ENCODE results near the gene CTSF.
"Not testable (repeated sequence)": the region's sequence is repeated elsewhere in the genome, so short reads cannot be mapped to it uniquely, and the experiment has no call there.

The CTSF gene

GRCh38 chr11:66545701-66546367, 22.6 kb downstream of the CTSF start, which contains the start of gene ZDHHC24:
ZDHHC24 (minus strand) TSS chr11:66546048; CDS start chr11:66546003, 45 bp downstream.
- in situ Hi-C loops (cut with MboI; ENCODE audit: low sequenced_read_pairs): no loop called here
- peaks cover 12% of the 10 kb centered on the region for H3K36me3 ChIP-seq (replicated peaks)

DNA sequence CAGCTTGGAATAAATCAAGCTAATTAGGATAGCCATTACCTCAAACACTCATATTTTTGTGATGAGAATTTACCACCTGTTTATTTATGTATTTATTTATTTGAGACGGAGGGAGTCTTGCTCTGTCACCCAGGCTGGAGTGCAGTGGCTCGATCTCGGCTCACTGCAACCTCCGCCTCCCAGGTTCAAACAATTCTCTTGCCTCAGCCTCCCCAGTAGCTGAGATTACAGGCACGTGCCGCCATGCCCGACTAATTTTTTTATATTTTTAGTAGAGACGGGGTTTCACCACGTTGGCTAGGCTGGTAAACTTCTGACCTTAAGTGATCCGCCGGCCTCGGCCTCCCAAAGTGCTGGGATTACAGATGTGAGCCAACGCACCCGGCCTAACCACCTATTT, 23.5 kb downstream of the CTSF start:
- peak overlapping the region; percentile 63 for H3K4me3 ChIP-seq
- DNase-seq (ENCODE audit: low spot score in 2 of 2); in situ Hi-C loops (cut with MboI; ENCODE audit: low sequenced_read_pairs): not testable (repeated sequence)

More at GRCh38 chr11:66545701-66546367, 22.6 kb downstream of the CTSF start, which contains the start of gene ZDHHC24:
- Histone ChIP-seq H3K4me1 (peaks cover 12% of the 10 kb centered on the region), H3K4me3 (peak within 1 kb of the TSS; percentile 63), H3K27me3 (ENCODE audit: low read depth) (no peaks in the 10 kb centered on the region), H3K9me3 (no peaks in the 10 kb centered on the region)
- peak; percentile 87 to 97 for DNase-seq (ENCODE audit: low spot score in 2 of 2)

GRCh38 chr11:66543263-66544107, 24.9 kb downstream of the CTSF start:
- no peaks in the 10 kb centered on the region for H3K9me3 ChIP-seq
- H3K27me3 ChIP-seq (ENCODE audit: low read depth): no peaks in the 10 kb centered on the region
- peaks cover 16% of the 10 kb centered on the region for H3K36me3 ChIP-seq (replicated peaks)
- DNase-seq (ENCODE audit: low spot score in 2 of 2): peak; percentile 68 to 86
- H3K4me3 ChIP-seq: peak overlapping the region; percentile 16
- in situ Hi-C loops (cut with MboI; ENCODE audit: low sequenced_read_pairs): no loop called here
- peaks cover 12% of the 10 kb centered on the region for H3K4me1 ChIP-seq

More for the DNA sequence above, 23.5 kb downstream of the CTSF start:
- Histone ChIP-seq H3K36me3 (replicated peaks) (peaks cover 12% of the 10 kb centered on the region), H3K4me1 (peaks cover 12% of the 10 kb centered on the region)
- H3K27me3 ChIP-seq (ENCODE audit: low read depth); H3K9me3 ChIP-seq: not testable (repeated sequence)

DNA sequence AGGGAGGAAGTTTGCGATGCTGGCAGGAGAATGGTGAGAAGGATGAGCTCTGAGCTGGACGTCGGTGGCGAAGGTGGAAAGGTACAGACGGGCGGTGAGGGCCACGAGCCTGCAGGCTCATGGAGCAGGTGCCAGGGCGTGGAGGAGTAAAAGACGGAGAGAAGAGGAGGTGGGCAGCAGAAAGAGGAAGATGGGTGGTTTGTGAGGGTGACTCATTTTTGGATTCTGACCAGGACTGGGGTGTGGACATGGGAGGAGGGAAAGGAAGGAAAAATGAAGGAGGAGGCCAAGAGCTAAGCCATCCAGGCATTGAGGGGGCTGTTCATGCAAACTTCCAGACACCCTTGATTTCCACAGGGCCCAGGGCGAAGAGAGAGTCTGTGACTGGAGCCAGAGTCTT, 26.0 kb downstream of the CTSF start:
- H3K27me3 ChIP-seq (ENCODE audit: low read depth): no peaks in the 10 kb centered on the region
- H3K9me3 ChIP-seq: no peaks in the 10 kb centered on the region
- no peak for DNase-seq (ENCODE audit: low spot score in 2 of 2)
- in situ Hi-C loops (cut with MboI; ENCODE audit: low sequenced_read_pairs): no loop called here
- H3K4me3 ChIP-seq: no peak overlapping the region
- H3K4me1 ChIP-seq: peaks cover 12% of the 10 kb centered on the region
- H3K36me3 ChIP-seq (replicated peaks): peaks cover 16% of the 10 kb centered on the region

GRCh38 chr11:66541892-66542291, 26.5 kb downstream of the CTSF start:
- peaks cover 16% of the 10 kb centered on the region for H3K36me3 ChIP-seq (replicated peaks)
- in situ Hi-C loops (cut with MboI; ENCODE audit: low sequenced_read_pairs): no loop called here
- no peaks in the 10 kb centered on the region for H3K9me3 ChIP-seq
- DNase-seq (ENCODE audit: low spot score in 2 of 2): no peak
- H3K4me3 ChIP-seq: no peak overlapping the region
- H3K27me3 ChIP-seq (ENCODE audit: low read depth): no peaks in the 10 kb centered on the region
- peaks cover 12% of the 10 kb centered on the region for H3K4me1 ChIP-seq

GRCh38 chr11:66540598-66540997, 27.8 kb downstream of the CTSF start:
- H3K9me3 ChIP-seq; in situ Hi-C loops (cut with MboI; ENCODE audit: low sequenced_read_pairs); H3K4me3 ChIP-seq; DNase-seq (ENCODE audit: low spot score in 2 of 2); H3K27me3 ChIP-seq (ENCODE audit: low read depth): not testable (repeated sequence)
- Histone ChIP-seq H3K4me1 (peaks cover 12% of the 10 kb centered on the region), H3K36me3 (replicated peaks) (peaks cover 16% of the 10 kb centered on the region)

GRCh38 chr11:66539870-66540213, 28.6 kb downstream of the CTSF start:
- no peaks in the 10 kb centered on the region for H3K27me3 ChIP-seq (ENCODE audit: low read depth)
- H3K4me1 ChIP-seq: peaks cover 12% of the 10 kb centered on the region
- in situ Hi-C loops (cut with MboI; ENCODE audit: low sequenced_read_pairs): no loop called here
- no peak overlapping the region for H3K4me3 ChIP-seq
- DNase-seq (ENCODE audit: low spot score in 2 of 2): no peak
- peaks cover 16% of the 10 kb centered on the region for H3K36me3 ChIP-seq (replicated peaks)
- no peaks in the 10 kb centered on the region for H3K9me3 ChIP-seq

DNA sequence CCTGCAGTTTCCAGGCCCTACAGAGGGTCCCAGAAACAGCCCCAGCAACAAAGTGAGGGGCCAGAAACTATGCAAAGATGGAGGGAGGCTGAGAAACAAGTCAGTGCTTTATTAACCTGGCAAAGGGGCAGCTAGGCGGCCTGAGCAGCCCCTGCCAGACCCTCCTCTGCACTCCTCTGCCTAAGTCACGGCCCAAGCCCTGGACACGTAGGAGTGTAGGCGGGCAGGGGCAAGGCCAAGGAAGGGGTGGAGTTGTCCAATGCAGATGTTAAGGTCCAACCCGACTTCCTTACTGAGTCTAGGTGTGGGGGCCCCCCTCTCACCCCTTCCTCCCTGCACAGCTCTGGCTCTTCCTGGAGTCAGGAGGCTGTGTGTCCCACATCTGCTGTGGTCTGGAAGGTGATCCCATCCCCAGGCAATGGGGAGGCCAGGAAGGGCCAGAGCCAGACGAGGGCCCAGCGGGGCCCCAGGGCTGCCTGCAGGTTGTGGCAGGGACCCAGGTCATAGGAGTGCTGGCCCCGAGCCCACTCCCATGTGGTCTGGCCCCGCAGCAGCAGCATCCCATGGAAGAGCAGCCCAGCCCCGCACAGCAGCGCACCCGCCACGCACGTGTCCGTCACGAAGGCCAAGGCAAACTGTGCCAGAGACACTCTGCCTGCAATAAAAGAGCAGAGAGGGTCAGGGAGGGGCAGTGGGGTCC, 29.1 kb downstream of the CTSF start:
- H3K27me3 ChIP-seq (ENCODE audit: low read depth): no peaks in the 10 kb centered on the region
- peaks cover 16% of the 10 kb centered on the region for H3K36me3 ChIP-seq (replicated peaks)
- H3K4me1 ChIP-seq: peaks cover 6% of the 10 kb centered on the region
- no peaks in the 10 kb centered on the region for H3K9me3 ChIP-seq
- in situ Hi-C loops (cut with MboI; ENCODE audit: low sequenced_read_pairs): no loop called here
- H3K4me3 ChIP-seq: no peak overlapping the region
- no peak for DNase-seq (ENCODE audit: low spot score in 2 of 2)

- H3K4me3 ChIP-seq: no peak overlapping the region
- H3K27me3 ChIP-seq (ENCODE audit: low read depth): no peaks in the 10 kb centered on the region
- in situ Hi-C loops (cut with MboI; ENCODE audit: low sequenced_read_pairs): no loop called here
- DNase-seq (ENCODE audit: low spot score in 2 of 2): no peak
- peaks cover 5% of the 10 kb centered on the region; the same call in 1 of the 2 replicates for H3K36me3 ChIP-seq (replicated peaks)
- H3K9me3 ChIP-seq: no peaks in the 10 kb centered on the region
- H3K4me1 ChIP-seq: no peaks in the 10 kb centered on the region
These were observed 35.6 kb downstream of the CTSF start for GRCh38 chr11:66532784-66533183.

GRCh38 chr11:66531841-66532240, 36.6 kb downstream of the CTSF start:
- in situ Hi-C loops (cut with MboI; ENCODE audit: low sequenced_read_pairs): no loop called here
- H3K4me3 ChIP-seq: no peak overlapping the region
- no peaks in the 10 kb centered on the region for H3K4me1 ChIP-seq
- no peaks in the 10 kb centered on the region for H3K27me3 ChIP-seq (ENCODE audit: low read depth)
- H3K9me3 ChIP-seq: no peaks in the 10 kb centered on the region
- DNase-seq (ENCODE audit: low spot score in 2 of 2): no peak
- peaks cover 5% of the 10 kb centered on the region; the same call in 1 of the 2 replicates for H3K36me3 ChIP-seq (replicated peaks)

- no peaks in the 10 kb centered on the region for H3K27me3 ChIP-seq (ENCODE audit: low read depth)
- no peaks in the 10 kb centered on the region for H3K9me3 ChIP-seq
- H3K4me1 ChIP-seq: no peaks in the 10 kb centered on the region
- no peak overlapping the region for H3K4me3 ChIP-seq
- H3K36me3 ChIP-seq (replicated peaks): peaks cover 5% of the 10 kb centered on the region; the same call in 1 of the 2 replicates
- in situ Hi-C loops (cut with MboI; ENCODE audit: low sequenced_read_pairs): no loop called here
- DNase-seq (ENCODE audit: low spot score in 2 of 2): no peak
These were observed 37.3 kb downstream of the CTSF start for GRCh38 chr11:66530927-66531709.

DNA sequence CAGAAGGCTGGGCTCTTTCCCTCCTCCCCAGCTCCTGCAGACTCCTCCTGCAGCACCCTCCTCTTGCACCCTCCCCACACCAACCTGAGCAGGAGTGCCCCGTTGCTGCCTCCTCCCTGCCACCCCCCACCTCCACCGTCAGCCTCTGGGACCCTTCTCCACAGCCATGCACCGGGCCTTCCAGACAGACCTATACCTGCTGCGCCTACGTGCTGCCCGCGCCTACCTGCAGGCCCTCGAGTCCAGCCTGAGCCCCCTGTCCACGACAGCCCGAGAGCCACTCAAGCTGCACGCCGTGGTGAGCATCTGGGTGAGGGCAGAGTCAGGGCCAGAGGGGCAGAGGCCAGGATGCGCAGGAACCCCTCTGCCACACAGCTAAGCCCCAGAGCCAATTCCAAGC, 38.8 kb downstream of the CTSF start:
- in situ Hi-C loops (cut with MboI; ENCODE audit: low sequenced_read_pairs): no loop called here

DNA sequence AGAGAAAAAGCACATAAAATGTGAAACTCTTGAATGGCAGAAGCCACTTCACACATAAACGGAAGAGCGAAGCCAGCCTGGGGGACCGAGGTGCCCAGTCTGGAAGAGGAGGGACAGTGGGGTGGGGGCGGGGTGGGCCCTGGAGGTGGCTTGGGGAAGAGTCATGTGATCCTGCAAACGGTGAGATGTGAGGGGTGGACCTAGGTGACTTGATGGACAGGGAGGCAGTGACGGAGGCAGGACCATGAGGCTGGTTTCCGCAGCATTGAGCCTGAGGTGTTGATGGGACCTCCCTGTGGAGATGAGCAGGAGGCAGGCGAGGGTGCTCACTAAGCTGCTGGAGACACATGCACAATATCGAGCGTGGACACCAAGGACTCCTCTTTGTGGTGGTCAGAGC, 39.3 kb downstream of the CTSF start:
- Histone ChIP-seq H3K4me1 (no peaks in the 10 kb centered on the region), H3K36me3 (replicated peaks) (peaks cover 5% of the 10 kb centered on the region; the same call in 1 of the 2 replicates), H3K27me3 (ENCODE audit: low read depth) (no peaks in the 10 kb centered on the region), H3K9me3 (no peaks in the 10 kb centered on the region), H3K4me3 (no peak overlapping the region)
- in situ Hi-C loops (cut with MboI; ENCODE audit: low sequenced_read_pairs): no loop called here
- no peak for DNase-seq (ENCODE audit: low spot score in 2 of 2)

More for the DNA sequence above, 38.8 kb downstream of the CTSF start:
- Histone ChIP-seq H3K9me3 (no peaks in the 10 kb centered on the region), H3K4me1 (no peaks in the 10 kb centered on the region), H3K27me3 (ENCODE audit: low read depth) (no peaks in the 10 kb centered on the region), H3K4me3 (no peak overlapping the region), H3K36me3 (replicated peaks) (peaks cover 5% of the 10 kb centered on the region; the same call in 1 of the 2 replicates)
- DNase-seq (ENCODE audit: low spot score in 2 of 2): no peak

Measured in HAP-1 (cell line).